ENCODE results near the gene MIDN.

Gene MIDN

GRCh38 chr19:1235625-1236538 lies 12.5 kb upstream of the MIDN start:
- no peak for TF ChIP-seq CTCF (IDR thresholded peaks at IDR 0.05; ENCODE audit: insufficient read depth, missing control alignments)
- no peak for DNase-seq (ENCODE audit: insufficient read length, low spot score)
- FAIRE-seq = no peak

- FAIRE-seq (no peak), DNase-seq (ENCODE audit: insufficient read length, low spot score) (no peak)
- TF ChIP-seq CTCF (IDR thresholded peaks at IDR 0.05; ENCODE audit: insufficient read depth, missing control alignments) = no peak
Measured at GRCh38 chr19:1236576-1236975, 11.8 kb upstream of the MIDN start.

GRCh38 chr19:1237027-1237659 lies 11.2 kb upstream of the MIDN start:
- DNase-seq (ENCODE audit: insufficient read length, low spot score) (no peak), FAIRE-seq (no peak)
- no peak for TF ChIP-seq CTCF (IDR thresholded peaks at IDR 0.05; ENCODE audit: insufficient read depth, missing control alignments)

GRCh38 chr19:1237754-1238368 lies 10.5 kb upstream of the MIDN start, which contains the start of gene CBARP:
Gene CBARP, minus strand, starts transcription at chr19:1238005. Its CDS starts 1,905 bp downstream, at chr19:1236100.
- TF ChIP-seq CTCF (IDR thresholded peaks at IDR 0.05; ENCODE audit: insufficient read depth, missing control alignments) = no peak
- no peak for FAIRE-seq
- no peak for DNase-seq (ENCODE audit: insufficient read length, low spot score)

- FAIRE-seq (no peak), DNase-seq (ENCODE audit: insufficient read length, low spot score) (no peak)
- TF ChIP-seq CTCF (IDR thresholded peaks at IDR 0.05; ENCODE audit: insufficient read depth, missing control alignments) = no peak
Measured at GRCh38 chr19:1238369-1239303, 9.7 kb upstream of the MIDN start.

- DNase-seq (ENCODE audit: insufficient read length, low spot score) = no peak
- no peak for FAIRE-seq
- no peak for TF ChIP-seq CTCF (IDR thresholded peaks at IDR 0.05; ENCODE audit: insufficient read depth, missing control alignments)
Measured at GRCh38 chr19:1239420-1239795, 9.0 kb upstream of the MIDN start.

All from D721Med (cell line).